Muscle of arm (tissue), 12 donors: ENCODE data around the gene ADAMTS14. TPM values are rescaled to one million over a fixed set of nuclear protein-coding genes. Genes with fewer than 3 reads are reported as not detected.

Experiments
- DNase-seq: peaks from one replicate; pipeline ENCODE4 v3.0.0-alpha.2; 2013
- polyA plus RNA-seq, 12 donors: library from polyadenylated mRNA; unstranded; fragments of 120-200 nt; gene quantifications; one replicate each; pipeline ENCODE4 v1.2.1, GENCODE V29; 2013; ENCODE audit not compliant: insufficient read length in 12 of 12

Gene ADAMTS14
- polyA plus RNA-seq, 12 donors = 12.7 to 28.2 (median 16.0) TPM; not detected in 1

DNA sequence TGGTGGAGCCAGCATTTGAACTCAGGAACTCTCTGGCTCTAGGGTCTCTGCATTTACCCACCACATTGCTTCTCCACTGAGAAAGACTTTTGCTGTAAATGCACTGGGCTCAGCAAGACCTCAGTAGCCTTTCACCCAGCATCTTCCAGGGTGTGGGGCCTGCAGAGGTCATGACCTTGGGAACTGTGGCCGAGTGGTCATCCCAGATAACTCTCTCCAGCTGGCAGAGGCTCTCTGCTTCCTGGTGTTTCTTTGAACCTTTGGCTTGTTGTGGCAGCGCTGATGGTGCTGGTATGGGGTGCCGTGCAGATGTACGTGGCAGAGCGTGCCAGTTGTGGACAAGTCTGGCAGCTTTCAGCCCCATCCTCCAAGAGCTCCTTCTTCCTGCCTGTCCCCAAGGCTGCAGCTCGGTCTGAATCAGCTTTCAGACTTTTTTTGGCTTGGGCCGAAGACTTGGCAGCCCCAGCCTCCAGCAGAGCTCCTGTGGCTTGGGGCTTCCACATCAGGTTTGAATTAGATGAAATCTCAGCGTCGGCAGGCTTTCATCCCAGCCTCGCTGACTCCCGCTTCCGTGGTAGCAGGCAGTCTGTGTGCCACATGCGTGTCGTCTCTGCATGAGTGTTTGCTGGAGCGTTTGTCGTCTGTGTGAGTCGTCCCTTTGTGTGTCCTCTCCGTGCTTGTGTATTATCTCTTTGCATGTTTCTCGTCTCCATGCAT lies 21.5 kb downstream of the ADAMTS14 start:
- DNase-seq = peak; percentile 86

DNA sequence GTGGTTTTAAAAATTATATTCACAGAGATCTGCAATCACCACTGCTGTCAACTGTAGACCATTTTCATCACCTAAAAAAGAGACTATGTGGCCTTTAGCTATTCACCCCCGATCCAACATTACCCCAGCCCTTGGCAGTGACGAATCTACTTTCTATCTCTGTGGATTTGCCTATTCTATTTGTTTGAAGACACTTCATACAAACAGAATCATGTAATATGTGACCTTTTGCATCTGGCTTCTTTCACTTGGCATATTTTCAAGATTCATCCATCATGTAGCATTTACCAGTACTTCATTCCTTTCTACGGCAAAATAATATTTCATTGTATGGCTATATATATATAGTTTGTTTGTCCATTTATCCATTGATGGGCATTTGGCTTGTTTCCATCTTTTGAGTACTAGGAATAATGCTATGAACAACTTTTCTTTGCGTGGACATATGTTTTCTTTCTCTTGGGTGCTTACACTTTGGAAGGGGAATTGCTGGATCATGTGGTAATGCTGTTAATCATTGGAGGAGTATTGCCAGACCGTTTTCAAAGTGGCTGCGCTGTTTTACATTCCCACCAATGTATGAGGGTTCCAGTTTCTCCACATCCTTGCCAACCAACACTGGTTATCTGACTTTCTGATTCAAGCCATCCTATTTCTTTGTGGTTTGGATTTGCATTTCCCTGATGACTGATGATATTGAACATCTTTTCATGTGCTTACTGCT lies 22.3 kb downstream of the ADAMTS14 start:
- peak; percentile 68 for DNase-seq

DNA sequence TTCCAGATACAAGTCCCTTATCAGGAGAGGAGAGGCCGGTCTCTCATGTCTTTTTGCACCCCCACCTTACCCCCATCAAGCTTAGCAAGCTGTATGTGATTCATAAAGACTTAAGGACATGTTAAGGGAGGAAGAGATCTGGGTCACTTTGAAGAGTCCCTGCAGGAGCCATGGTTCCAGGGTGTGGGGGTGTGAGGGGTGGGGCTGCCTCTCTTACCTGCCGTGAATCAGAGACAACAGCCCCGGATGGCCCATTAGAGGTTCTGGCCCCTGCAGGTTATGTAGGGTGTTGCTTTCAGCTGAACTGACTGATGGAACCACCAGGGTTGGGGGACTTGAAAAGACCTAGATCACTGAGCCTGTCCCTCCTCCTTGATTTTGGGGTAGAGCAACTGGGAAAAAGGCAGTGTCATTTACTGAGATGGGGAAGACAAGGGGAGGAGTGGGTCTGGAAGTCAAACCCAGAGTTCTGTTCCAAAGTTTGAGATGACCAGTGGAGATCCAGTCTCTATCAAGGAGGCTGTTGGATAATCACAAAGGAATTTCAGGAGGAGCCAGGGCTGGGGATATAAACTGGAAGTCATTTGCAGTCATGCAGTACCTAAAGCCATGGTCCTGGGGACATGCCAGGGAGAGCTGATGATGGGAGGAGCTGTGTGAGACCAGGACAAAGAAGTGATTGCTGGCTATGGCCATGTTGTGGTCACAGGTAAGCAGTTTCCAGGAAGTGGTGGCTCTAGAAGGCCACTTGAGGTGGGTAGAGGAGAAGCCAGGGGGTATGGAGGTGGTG lies 23.1 kb downstream of the ADAMTS14 start:
- no peak for DNase-seq

DNA sequence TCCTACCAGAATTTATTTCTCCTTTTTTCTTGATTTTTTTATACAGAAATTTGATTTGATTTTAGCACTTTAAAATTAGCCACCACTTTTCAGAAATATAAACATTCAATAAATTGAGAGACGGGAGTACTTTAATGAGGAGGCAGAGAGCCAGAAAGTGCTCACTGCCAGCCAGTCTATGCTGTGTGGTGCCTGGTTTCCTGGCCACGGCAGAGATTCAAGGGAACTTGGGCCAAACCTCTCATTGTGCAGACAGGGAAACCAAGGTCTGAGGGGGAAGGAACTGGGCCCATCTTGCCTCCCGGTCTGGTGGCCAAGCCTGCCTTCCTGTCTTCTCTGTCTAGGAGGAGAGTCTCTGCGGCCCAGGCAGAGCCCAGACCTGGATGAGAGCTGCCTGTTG lies 25.9 kb downstream of the ADAMTS14 start:
- DNase-seq = no peak

DNA sequence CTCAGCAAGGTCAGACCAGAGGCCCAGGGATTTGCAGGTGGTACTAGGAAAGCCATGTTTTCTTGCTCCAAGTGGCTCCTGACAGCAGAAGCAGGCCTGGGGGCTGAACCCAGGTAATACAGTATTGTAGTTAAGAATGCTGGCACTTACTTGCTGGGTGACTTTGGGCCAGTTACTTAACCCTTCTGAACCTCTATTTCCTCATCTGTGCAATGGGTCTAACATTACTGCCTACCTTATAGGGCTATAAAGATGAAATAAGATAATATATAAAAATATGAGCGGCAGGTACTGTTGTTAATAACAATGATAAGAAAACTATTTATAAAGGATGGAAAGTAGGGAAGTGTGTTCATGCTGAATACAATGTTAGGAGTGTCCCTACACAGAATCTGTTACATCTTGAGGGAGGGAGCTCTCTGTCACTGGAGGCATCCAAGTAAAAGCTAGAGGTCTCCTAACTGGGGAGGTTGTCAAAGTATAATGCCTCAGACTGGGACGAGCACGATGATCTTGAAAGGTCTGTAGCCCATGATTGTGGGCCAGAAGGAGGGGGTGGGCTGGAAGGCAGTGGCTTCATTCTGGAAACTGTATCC lies 26.9 kb downstream of the ADAMTS14 start:
- DNase-seq = no peak

DNA sequence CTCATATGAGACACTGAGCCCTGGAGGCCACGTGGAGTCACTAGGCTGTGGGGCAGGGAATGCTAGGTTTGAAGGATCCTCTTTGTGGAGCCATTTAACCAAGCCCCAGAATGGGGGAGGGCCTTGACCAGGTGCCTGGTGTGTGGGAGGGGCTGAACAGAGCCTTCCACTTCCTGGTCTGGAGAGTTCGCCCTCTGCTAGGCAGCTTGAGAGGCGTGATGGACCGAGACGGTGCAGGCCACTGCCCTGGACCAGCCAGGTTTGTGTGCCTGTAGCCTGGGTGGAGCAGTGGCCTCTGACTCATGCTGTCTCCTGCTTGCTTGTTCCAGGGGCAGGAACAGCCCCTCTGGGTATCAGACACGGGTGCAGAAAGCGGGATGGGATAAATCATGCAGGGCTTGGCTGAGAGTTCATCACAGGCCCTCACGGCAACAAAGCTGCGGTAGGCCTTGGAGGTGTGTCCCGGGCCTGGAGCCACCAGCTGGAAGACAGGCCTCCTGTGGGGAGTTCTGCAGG lies 27.4 kb downstream of the ADAMTS14 start:
- no peak for DNase-seq

DNA sequence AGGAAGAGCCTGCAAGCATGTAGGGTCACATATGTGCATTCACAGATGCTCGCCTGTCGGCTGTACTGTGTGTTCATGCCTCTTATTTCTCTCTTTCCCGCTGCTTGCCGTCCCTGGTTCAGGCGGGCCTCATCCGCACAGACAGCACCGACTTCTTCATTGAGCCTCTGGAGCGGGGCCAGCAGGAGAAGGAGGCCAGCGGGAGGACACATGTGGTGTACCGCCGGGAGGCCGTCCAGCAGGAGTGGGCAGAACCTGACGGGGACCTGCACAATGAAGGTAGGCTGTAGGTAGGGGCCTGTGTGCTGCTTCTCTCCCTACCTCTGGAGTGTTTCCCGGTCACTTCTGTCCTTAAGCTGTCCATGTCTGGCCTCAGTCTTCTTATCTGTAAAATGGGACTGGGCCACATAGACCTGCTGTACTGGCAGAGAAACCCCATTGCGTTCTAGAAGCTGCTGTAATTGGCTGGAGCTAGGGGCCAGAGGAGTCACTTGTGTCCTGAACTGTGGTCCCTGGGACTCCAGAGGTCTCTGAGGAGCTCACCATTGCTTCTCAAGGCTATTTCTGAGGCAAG lies 30.0 kb downstream of the ADAMTS14 start:
- no peak for DNase-seq

DNA sequence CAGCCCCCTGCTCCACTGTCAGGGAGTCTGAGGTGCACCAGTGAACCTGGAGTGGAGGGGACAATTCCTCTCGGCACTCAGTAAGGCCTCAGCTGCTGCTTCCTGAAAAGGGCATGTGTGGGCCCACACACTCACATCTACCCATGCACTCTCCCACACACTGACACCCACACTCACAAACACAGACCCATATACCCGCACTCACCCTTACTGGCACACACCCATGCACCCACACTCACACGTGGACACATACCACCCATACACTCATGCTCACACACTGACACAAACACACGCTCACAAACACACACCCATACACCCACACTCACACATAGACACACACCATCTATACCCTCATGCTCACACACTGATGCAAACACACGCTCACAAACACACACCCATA lies 31.9 kb downstream of the ADAMTS14 start:
- no peak for DNase-seq

DNA sequence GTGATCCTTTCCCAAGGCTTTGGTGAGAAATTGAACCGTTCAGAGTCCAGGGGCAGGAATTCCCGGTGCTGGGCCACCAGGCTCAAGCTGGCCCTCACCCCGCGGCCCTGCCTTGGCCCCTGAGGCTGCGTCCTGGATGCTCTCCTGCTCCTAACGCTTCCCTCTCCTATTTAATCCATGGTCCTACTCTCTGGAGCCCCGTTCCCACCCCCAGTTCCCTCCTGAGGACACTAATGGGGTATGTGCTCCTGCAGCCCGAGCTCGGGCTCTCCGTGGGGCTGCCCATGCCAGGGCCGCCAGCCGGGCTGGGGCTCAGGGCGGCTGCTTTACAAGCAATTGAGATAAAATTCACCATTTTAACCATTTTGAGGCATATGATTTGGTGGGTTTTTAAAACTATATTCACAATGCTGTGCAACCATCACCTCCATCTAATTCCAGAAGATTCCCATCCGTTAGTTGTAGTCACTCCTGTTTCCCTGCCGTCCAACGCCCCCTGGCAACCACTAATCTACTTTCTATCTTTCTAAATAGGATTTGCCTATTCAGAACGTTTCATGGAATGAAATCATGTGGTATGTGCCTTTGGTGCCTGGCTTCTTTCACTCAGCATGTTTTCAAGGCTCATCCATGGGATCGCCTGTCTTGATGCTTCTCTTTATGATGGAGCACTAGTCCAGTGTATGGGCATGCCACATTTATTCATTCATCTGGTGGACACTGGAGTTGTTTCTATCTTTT lies 33.0 kb downstream of the ADAMTS14 start:
- no peak for DNase-seq

DNA sequence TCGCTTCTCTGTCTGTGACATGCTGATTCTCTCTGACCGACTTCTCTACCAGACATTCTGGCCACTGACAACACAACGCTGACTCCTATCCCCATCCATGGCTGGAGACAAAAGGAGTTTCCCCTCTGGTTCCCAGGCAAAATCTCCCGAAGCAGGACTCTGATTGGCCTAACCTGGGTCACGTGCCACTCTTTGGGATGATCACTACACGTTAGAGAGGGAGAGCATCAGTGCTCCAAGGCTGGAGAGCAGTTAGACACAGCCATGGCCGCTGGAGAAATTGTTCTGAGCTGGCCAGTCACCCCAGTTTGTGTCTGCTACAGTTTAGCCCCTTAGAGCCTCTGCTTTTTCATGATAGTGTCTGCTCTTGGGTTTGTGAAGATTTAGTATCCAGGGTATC lies 38.9 kb downstream of the ADAMTS14 start:
- DNase-seq = no peak

DNA sequence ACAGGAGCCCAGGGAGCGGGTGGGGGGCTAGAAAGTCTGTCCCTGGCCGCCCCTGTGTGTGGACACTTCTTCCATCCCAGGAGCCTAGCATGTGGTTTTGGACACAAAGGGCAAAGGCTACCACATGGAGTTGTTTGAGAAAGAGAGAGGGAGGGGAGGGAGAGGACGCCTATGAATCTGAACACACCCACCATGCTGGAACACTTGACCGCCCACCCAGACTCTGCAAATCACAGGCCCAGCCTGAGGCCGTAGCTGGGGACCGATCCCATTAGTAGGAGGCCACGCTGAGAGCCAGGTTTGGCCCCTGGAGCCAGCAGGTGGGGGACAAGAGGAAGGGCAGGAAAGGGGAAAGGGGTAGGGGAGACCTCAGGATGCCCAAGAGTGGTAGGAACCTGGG lies 39.6 kb downstream of the ADAMTS14 start:
- no peak for DNase-seq

DNA sequence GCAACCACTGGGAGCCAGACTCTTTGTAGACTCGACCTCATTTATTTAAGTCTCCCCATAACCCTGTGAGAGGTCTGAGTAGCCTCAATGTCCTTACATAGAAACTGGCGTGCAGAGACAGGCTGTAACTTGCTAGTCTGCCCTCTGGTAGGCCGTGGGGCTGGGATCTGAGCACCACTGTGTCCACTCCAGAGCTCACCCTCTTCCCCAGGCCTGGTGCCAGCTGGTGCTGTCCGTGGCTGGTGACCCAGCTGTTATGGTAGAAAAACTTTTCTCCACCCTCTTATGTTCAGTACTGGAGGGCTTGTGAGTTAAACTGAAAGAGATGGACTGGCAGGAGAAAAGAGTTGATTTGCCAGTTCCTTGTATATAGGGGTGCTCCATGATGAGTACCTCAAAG lies 41.9 kb downstream of the ADAMTS14 start:
- DNase-seq = no peak

DNA sequence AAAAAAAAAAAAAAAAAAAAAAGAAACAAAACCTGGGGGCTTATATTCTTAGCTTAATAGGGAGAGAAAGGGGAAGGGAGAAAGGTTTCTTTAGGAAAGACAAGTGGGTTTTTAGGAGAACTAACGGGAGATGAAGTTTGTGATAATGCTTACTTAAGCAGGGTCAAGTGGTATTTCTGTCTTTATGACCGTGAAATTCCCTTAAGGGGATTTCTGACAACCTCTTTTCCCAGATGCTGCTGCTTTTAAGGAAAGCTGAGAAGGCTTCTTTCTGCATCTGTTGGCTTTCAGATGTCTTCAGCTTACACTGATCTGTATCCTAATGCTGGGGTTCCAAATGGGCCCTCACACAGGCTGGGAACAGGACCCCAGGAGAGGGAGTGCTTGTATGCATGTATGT lies 42.6 kb downstream of the ADAMTS14 start:
- DNase-seq = no peak

DNA sequence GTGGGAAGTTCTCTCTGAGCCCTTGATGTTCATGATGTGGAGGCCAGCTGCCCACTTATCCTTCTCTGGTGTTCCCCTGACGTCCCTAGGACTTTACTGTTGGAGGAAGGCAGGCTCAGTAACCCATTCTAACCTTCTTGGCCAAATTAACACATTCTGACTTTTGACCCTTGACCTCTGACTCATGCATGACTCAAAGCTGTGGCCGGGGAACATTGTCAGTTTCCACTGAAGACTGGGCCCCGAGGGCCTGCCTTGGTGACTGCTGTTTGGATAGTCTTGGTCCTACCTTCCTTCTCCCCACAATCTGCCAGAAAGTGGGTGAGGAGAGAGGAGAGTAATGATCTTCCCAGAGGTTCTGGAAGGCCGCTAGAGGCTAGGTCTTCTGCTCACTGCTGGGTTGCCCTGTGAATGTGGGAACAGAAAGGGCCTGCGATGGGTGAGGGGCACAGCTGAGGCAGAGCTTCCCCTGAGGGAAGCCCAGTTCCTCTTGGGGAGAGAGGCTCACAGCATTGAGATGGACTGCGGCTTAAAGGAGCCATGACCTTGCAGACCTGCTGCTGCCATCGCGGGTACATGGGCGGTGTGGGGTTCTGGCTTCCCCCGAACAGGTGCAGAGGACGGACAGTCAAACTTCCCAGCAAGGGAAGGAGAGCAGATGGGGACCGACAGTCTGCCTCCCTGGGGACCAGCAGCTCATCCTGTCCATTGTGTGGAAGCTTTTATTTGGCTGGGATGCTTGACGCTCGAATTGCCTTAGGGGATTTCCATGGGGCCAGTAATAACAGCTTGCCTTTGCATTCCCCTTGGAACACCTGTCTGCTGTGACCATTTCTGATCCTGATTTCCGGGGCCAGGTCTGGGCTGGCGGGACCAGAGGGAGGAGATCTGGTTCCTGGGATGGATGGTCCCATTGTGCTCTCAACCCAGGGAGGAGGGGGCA lies 43.8 kb downstream of the ADAMTS14 start:
- DNase-seq = no peak

DNA sequence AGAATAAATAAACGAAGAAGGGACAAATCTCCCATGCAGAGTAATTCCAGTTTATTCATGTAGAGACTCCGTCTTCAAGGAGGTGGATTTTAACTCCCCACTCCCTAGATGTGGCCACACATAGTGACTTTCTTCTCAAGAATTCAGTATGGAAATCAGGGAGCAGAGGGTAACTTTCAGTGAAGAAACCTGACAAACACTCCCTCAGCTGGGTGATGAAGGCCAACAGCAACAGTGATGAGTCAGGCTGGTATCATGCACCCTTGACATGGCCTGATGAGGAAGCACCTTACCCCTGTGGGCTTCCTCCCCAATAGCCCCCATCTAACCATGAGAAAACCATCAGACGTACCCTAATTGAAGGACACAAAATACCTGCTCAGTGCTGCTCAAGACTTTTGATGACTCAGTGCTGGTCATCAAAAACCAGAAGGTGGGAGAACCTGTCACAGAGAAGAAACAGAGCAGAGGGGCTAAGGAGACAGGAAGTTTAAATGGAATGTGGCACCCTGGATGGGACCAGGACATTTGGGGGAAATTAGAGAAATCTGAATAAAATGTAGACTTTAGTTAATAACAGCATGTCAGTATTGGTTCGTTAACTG lies 50.6 kb downstream of the ADAMTS14 start:
- no peak for DNase-seq

DNA sequence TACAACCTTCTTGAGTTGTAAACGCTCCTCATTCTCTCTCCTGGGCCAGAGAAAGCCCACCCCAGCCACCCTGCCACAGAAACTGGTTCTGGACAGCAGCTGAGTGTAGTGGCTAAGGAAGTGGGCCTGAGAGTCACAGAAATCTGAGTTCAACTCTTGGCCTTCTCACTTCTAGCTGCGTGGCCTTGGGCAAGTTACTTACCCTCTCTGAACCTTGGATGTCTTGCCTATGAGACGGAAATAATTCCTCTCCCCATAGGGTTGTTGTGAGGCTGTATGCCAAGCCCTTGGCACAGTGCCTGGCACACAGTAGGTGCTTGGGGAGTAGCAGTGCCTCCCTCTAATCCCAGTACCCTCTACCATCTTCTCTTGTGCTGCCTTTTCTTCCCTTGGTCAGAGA lies 51.5 kb downstream of the ADAMTS14 start:
- DNase-seq = no peak

DNA sequence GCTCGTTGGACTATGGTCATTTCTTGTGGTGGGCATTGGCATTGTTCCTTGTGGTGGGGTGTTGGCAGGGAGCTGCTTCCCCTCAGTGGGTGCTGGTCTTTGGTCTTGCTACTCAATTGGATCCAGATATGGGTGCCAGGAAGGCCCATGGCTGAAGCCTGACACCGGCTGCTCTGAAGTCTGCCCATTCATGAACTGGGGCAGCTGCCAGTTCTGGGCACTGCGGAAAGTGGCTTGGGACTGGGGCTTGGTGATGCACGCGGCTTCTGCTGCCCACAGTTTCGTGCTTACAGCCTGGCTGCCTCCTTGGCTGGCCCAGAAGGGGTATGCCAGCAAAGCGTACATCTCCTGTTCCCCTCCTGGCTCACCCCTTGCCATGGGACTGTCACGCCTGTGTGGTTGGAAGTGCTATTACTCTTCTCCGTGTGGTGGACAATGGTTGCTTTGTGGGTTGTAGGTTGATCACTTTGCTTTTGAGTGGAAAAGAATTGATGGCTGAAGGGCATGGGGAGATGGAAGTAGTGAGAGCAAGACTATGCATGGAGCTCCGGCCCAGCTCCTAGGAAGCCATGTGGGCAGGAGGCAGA lies 54.7 kb downstream of the ADAMTS14 start:
- DNase-seq = no peak

DNA sequence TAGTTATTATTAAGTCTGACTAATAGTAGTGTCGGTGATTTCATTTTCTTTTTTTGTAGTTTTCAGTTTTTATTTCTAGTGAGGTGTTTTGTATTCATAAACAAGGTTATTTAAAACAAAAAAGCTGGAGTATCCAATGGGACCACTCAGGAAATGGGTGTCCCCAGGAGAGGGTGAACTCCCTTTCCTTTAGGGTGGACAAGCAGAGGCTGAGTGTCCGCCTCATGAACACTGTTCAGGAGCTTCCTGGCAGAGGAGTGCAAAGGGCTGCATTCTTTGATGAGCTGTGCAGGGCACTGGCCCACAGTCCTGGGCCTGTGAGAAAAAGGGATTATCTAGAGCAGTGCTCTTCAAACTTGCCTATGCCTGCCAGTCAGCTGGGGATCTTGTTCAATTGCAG lies 56.0 kb downstream of the ADAMTS14 start:
- no peak for DNase-seq

DNA sequence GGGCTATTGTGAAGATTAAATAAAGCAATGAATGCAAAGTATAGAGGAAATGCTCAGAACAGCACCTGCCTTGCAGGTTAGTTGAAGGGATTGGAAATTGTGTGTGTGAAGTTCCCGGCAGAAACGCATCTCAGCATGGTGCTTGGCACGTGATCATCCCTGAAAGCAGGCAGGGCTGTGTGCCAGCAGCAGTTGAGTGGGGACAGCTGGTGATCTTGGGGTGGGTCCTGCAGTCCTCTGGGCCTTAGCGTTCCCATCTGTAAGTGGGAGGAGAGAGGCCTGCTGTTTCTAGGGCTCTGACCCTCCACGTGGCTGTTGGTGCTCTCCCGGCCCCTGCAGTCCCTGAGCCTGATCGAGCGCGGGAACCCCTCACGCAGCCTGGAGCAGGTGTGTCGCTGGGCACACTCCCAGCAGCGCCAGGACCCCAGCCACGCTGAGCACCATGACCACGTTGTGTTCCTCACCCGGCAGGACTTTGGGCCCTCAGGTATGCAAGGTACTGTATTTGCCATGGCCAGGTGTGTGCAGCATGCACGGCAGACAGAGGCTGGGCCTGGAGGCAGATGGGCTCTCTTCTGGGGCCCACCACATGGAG lies 57.6 kb downstream of the ADAMTS14 start:
- no peak for DNase-seq
